Measurements from ENCODE around the gene XYLT2. TPM values are rescaled to one million over a fixed set of nuclear protein-coding genes. Genes with fewer than 3 reads are reported as not detected.

XYLT2 gene
- total and polyA plus RNA-seq, 2 of the 13 experiments (the other 11 are each of a cell fraction or from before 2014, with no cell fraction given) = 17.0 to 22.1 TPM

DNA sequence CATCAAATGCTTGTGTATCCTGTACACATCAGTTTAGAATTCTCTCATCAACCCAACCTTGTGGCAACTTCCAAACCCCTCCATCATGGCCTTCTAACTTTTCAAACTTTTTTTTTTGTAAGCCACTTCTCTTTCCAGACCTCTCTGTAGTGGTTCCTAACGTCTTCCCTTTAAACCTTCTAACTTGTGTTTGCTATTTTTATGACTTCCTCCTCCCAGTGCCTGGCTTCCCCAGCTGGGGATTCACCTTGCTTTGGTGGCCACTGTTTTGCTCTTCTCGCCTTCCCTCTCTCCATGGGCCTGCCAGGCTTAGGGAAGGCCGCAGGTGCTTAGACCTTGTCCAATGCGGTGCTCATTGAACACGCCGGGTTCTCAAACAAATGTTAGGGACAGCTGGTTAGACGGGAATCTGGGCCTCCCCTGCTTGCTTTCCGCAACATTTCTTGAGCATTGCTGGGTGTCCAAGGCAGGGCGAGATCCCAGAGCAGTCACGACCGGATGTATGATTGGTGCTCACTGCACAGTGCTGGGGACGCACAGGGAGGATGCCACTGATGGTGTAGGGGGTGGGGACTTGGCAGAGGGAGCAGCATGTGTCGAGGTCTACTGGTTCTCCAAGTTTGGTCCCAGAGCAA lies 1.1 kb upstream of the XYLT2 start (continued):
- TF ChIP-seq, protein P1, sequence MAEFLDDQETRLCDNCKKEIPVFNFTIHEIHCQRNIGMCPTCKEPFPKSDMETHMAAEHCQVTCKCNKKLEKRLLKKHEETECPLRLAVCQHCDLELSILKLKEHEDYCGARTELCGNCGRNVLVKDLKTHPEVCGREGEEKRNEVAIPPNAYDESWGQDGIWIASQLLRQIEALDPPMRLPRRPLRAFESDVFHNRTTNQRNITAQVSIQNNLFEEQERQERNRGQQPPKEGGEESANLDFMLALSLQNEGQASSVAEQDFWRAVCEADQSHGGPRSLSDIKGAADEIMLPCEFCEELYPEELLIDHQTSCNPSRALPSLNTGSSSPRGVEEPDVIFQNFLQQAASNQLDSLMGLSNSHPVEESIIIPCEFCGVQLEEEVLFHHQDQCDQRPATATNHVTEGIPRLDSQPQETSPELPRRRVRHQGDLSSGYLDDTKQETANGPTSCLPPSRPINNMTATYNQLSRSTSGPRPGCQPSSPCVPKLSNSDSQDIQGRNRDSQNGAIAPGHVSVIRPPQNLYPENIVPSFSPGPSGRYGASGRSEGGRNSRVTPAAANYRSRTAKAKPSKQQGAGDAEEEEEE (CRISPR knock-in tag; IDR thresholded peaks at IDR 0.05; ENCODE audit: borderline replicate concordance) = no peak
- peak; percentile 61; the same call in 1 of the 2 replicates for TF ChIP-seq ZNF839 (CRISPR knock-in tag; IDR thresholded peaks at IDR 0.05; ENCODE audit: borderline replicate concordance)

DNA sequence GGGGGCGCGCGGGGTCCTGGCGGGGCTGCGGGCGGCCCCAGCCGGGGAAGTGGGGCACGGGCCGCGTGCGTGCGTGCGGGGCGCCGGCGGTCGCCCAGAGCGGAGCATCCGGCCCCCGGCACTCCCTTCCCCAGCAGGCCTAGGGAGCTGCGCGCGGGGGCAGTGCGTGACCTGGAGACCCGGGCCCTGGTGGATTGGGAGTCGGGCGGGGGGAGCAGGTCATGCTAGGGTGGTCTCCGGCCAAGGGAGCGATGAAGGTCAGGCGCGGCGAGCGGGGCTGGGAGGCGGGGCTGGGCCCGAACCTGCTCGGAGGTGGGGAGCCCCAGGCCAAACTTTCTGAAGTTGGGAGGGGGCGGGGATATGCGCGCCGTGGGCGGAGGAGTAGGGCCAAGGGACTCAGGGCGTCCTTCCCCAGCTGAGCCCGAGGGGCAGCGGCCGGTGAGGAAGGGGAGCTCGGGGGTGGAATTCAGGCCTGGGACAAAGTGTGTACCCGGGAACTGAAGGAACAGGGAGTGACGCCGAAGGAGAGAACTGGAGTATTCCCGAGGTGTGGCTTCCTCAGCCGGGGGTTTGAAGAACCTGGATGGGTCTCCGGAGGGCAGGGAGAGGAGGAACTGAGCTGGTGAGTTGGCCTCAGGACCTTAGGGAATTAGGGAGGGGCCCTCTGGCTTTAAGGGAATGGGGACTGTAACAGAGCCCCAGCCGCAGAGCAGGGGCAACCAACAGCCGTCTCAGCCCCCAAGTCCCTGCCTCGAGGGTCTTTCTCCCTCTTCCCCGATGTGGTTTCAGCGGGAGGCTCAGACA lies 589 bp downstream of the XYLT2 start:
- Histone ChIP-seq H3K36me3 (replicated peaks in 1 of 2; ENCODE audit: control insufficient read depth in 1 of 2, insufficient read depth in 2 of 2, low read length in 2 of 2) (no peaks in the 10 kb centered on the region), H3K27ac (ENCODE audit: extremely low read length, insufficient read depth, low read length) (peak overlapping the region; percentile 53), H3K9me3 (ENCODE audit: low read length) (no peaks in the 10 kb centered on the region), H3K27me3 (ENCODE audit: control insufficient read depth in 1 of 2, insufficient read depth in 2 of 2, low read length in 2 of 2) (peaks cover 4 to 18% of the 10 kb centered on the region in 2 experiments; a peak in 4 of 5 replicates), H3K79me2 (ENCODE audit: insufficient read depth, low read length) (peaks cover 12% of the 10 kb centered on the region), H4K20me1 (ENCODE audit: insufficient read depth, low read length) (no peaks in the 10 kb centered on the region), H3K9ac (ENCODE audit: insufficient read depth, low read depth, low read length) (peak overlapping the region; percentile 80), H3K4me3 (replicated peaks in 1 of 3; ENCODE audit: insufficient read depth in 1 of 3, low read depth in 2 of 3, low read length in 3 of 3) (peak overlapping the region; percentile 87 to 93 (median 88)), H3K4me1 (ENCODE audit: insufficient read depth, low read length) (peaks cover 28% of the 10 kb centered on the region), H2AFZ (ENCODE audit: low read length) (no peak overlapping the region), H3K4me2 (ENCODE audit: low read depth, low read length) (peak overlapping the region; percentile 100)
- peak; percentile 61 for ATAC-seq
- ChIA-PET CTCF (ENCODE audit: low intra/inter-chr PET ratio, low total read pairs) (no interaction called here), POLR2A (interaction anchor here (1.0 to 2.7 kb wide), 8 partner anchors 10 to 244 kb away, joined by 4 to 12 read pairs (median 6); partner anchors contain the start of gene LRRC59)
- intact Hi-C loops (cut with micrococcal nuclease; ENCODE audit: unreplicated experiment) = no loop called here
- WGBS (ENCODE audit: low lambda C conversion rate) = 7% methylated on average over 30 of the region's 57 CpGs
- no peak for DNase-seq (ENCODE audit: low spot score)
- BruUV-seq (replicated peaks) = no TSS peak
- in situ Hi-C loops (cut with HindIII; ENCODE audit: extremely low pct_ligation_motif_present, low pct_unique_long_range_greater_than_20kb) = no loop called here
- no peak for FAIRE-seq
- TF ChIP-seq ZNF777 (CRISPR knock-in tag; IDR thresholded peaks at IDR 0.05) (peak; percentile 4; the same call in 1 of the 2 replicates), ZZZ3 (CRISPR knock-in tag; IDR thresholded peaks at IDR 0.05; ENCODE audit: borderline replicate concordance) (no peak), SMC3 (IDR thresholded peaks at IDR 0.05; ENCODE audit: low read length) (no peak), IRX3 (CRISPR knock-in tag; IDR thresholded peaks at IDR 0.05; ENCODE audit: borderline replicate concordance, low read depth) (no peak), SALL1 (CRISPR knock-in tag; IDR thresholded peaks at IDR 0.05) (peak; percentile 68), DMAP1 (CRISPR knock-in tag; IDR thresholded peaks at IDR 0.05) (no peak), RBFOX2 (IDR thresholded peaks at IDR 0.05; ENCODE audit: low read depth, low read length) (0 out of 2 replicates have a peak, but pooled peaks have one; percentile 49), POLR2AphosphoS2 (IDR thresholded peaks at IDR 0.05; ENCODE audit: low read depth, low read length) (peak; percentile 63; the same call in 1 of the 2 replicates), RFX5 (IDR thresholded peaks at IDR 0.05; ENCODE audit: low read depth, low read length) (no peak), SRSF1 (optimal IDR thresholded peaks at IDR 0.05; ENCODE audit: low read depth, low read length) (no peak), ZNF879 (CRISPR knock-in tag; IDR thresholded peaks at IDR 0.05) (no peak), ZNF615 (CRISPR knock-in tag; IDR thresholded peaks at IDR 0.05; ENCODE audit: borderline replicate concordance) (no peak), ATF7 (IDR thresholded peaks at IDR 0.05) (no peak), ATF7 (CRISPR knock-in tag; IDR thresholded peaks at IDR 0.05) (0 out of 2 replicates have a peak, but pooled peaks have one; percentile 31)
- TF ChIP-seq, protein P2, sequence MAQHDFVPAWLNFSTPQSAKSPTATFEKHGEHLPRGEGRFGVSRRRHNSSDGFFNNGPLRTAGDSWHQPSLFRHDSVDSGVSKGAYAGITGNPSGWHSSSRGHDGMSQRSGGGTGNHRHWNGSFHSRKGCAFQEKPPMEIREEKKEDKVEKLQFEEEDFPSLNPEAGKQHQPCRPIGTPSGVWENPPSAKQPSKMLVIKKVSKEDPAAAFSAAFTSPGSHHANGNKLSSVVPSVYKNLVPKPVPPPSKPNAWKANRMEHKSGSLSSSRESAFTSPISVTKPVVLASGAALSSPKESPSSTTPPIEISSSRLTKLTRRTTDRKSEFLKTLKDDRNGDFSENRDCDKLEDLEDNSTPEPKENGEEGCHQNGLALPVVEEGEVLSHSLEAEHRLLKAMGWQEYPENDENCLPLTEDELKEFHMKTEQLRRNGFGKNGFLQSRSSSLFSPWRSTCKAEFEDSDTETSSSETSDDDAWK (CRISPR knock-in tag; IDR thresholded peaks at IDR 0.05) = no peak
- TF ChIP-seq, protein P3, sequence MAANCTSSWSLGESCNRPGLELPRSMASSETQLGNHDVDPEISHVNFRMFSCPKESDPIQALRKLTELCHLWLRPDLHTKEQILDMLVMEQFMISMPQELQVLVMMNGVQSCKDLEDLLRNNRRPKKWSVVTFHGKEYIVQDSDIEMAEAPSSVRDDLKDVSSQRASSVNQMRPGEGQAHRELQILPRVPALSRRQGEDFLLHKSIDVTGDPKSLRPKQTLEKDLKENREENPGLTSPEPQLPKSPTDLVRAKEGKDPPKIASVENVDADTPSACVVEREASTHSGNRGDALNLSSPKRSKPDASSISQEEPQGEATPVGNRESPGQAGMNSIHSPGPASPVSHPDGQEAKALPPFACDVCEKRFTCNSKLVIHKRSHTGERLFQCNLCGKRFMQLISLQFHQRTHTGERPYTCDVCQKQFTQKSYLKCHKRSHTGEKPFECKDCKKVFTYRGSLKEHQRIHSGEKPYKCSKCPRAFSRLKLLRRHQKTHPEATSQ (CRISPR knock-in tag; IDR thresholded peaks at IDR 0.05; ENCODE audit: borderline replicate concordance) = no peak

Data from HepG2 (cell line).